HCT116 (cell line): ENCODE data around the gene CATSPER4. TPM values are rescaled to one million over a fixed set of nuclear protein-coding genes. Genes with fewer than 3 reads are reported as not detected.

ENCODE experiments used
- ATAC-seq: fragments of 200-7000 bp; cut with Tn5 transposase; 2 replicates; pipeline ENCODE4 v1.9.1; 2020; ENCODE audit warnings: mild to moderate bottlenecking, moderate library complexity
- BruUV-seq: library from RNA; stranded (reverse); fragments of 400-500 nt; replicated peaks from 2 replicates; lab custom pipeline; 2021; lab: Mats Ljungman, UMichigan
- CTCF ChIA-PET: fragments of 300-600 bp; sonication (Branson Sonifier 250); formaldehyde crosslinking; loops from one replicate; lab custom pipeline; 2021; ENCODE audit warnings: antibody characterized with exemption; lab: Charles Lee
- POLR2A ChIA-PET: fragments of 300-600, 350-600 bp; sonication (Branson Sonifier 250); formaldehyde crosslinking; loops from one replicate; lab custom pipeline; 2021; ENCODE audit warnings: antibody characterized with exemption; lab: Charles Lee
- RAD21 ChIA-PET, 2 experiments: fragments of 300-600 bp; sonication (Branson Sonifier 250); formaldehyde crosslinking; loops; one replicate each; lab custom pipeline; 2023; ENCODE audit warnings: low total read pairs in 2 of 2; ENCODE audit not compliant: uncharacterized antibody in 2 of 2, unreplicated experiment in 2 of 2, low non-redundant PET in 1 of 2; lab: Charles Lee
- DNase-seq: peaks from one replicate; pipeline ENCODE4 v3.0.0-alpha.2; 2010; ENCODE audit warnings: low read depth, low spot score
- H2AFZ ChIP-seq: fragments of 200-600 bp; shearing (Covaris generic), sonication (generic); 2 replicates; pipeline ENCODE4 v1.6.1; 2017; ENCODE audit warnings: low read depth, mixed run types, mixed read lengths, antibody characterized with exemption, low read length; ENCODE audit not compliant: poor library complexity, severe bottlenecking
- H3K27ac ChIP-seq: 2 replicates; pipeline ENCODE4 v1.5.1; 2012; ENCODE audit warnings: low read depth, low read length
- H3K27me3 ChIP-seq: fragments of 200-600 bp; sonication (generic); 2 replicates; pipeline ENCODE4 v1.6.1; 2016; ENCODE audit warnings: mixed run types, low read length, mixed read lengths; ENCODE audit not compliant: insufficient read depth
- H3K36me3 ChIP-seq, 2 experiments: fragments of 200-500 bp in 1 of 2; fragments of 200-600 bp in 1 of 2; sonication (Bioruptor generic) in 1 of 2; sonication (generic) in 1 of 2; 2 replicates each; pipeline versions ENCODE4 v1.5.1 to v1.6.1; 2014 to 2016; ENCODE audit warnings: low read length in 2 of 2, inconsistent platforms in 1 of 2, mixed read lengths in 1 of 2, mixed run types in 1 of 2; ENCODE audit not compliant: insufficient read depth in 2 of 2, control insufficient read depth in 1 of 2
- H3K4me1 ChIP-seq, 2 experiments: fragments of 200-600 bp in 1 of 2; sonication (generic) in 1 of 2; 2 replicates each; pipeline versions ENCODE4 v1.5.1 to v1.6.1; 2012 to 2017; ENCODE audit warnings: low read length in 2 of 2, inconsistent platforms in 1 of 2, mild to moderate bottlenecking in 1 of 2, mixed read lengths in 1 of 2, mixed run types in 1 of 2, moderate library complexity in 1 of 2; ENCODE audit not compliant: insufficient read depth in 2 of 2, control insufficient read depth in 1 of 2
- H3K4me2 ChIP-seq: fragments of 200-600 bp; sonication (generic); 2 replicates; pipeline ENCODE4 v1.6.1; 2017; ENCODE audit warnings: mixed run types, low read length, mixed read lengths
- H3K4me3 ChIP-seq, 2 experiments: fragments of 200-600 bp in 1 of 2; sonication (generic) in 1 of 2; replicated peaks in 1 of 2; 2 replicates each; pipeline ENCODE4 v1.5.1; 2011 to 2016; ENCODE audit warnings: low read length in 2 of 2, control low read depth in 1 of 2, low read depth in 1 of 2, mild to moderate bottlenecking in 1 of 2, mixed read lengths in 1 of 2, mixed run types in 1 of 2
- H3K79me2 ChIP-seq: fragments of 200-600 bp; sonication (generic); 2 replicates; pipeline ENCODE4 v1.6.1; 2017; ENCODE audit warnings: mild to moderate bottlenecking, mixed run types, low read length, moderate library complexity, mixed read lengths; ENCODE audit not compliant: insufficient read depth
- H3K9ac ChIP-seq: fragments of 200-600 bp; sonication (generic); 2 replicates; pipeline ENCODE4 v1.6.1; 2016; ENCODE audit warnings: low read length, mixed read lengths
- H3K9me2 ChIP-seq: fragments of 200-600 bp; sonication (generic), shearing (Covaris generic); 2 replicates; pipeline ENCODE4 v1.6.1; 2017; ENCODE audit warnings: mixed run types, mild to moderate bottlenecking, moderate library complexity; ENCODE audit not compliant: insufficient read depth
- H3K9me3 ChIP-seq, 2 experiments: fragments of 200-500 bp in 1 of 2; fragments of 200-600 bp in 1 of 2; sonication (Bioruptor generic) in 1 of 2; sonication (generic) in 1 of 2; 2 replicates each; pipeline ENCODE4 v1.6.1; 2014 to 2017; ENCODE audit warnings: low read length in 2 of 2, mixed read lengths in 2 of 2, inconsistent platforms in 1 of 2, low read depth in 1 of 2, mild to moderate bottlenecking in 1 of 2, mixed run types in 1 of 2, moderate library complexity in 1 of 2; ENCODE audit not compliant: control insufficient read depth in 1 of 2, insufficient read depth in 1 of 2
- H4K20me1 ChIP-seq: fragments of 200-600 bp; sonication (generic), shearing (Covaris generic); 2 replicates; pipeline ENCODE4 v1.6.1; 2017; ENCODE audit warnings: mixed run types, mild to moderate bottlenecking, moderate library complexity; ENCODE audit not compliant: insufficient read depth
- CEBPB ChIP-seq: IDR thresholded peaks from 2 replicates; pipeline ENCODE4 v1.6.1; 2012; ENCODE audit warnings: low read depth
- EGR1 ChIP-seq: IDR thresholded peaks from 2 replicates; pipeline ENCODE4 v1.6.1; 2012; ENCODE audit warnings: low read depth
- ELF1 ChIP-seq: IDR thresholded peaks from 2 replicates; pipeline ENCODE4 v1.6.1; 2012; ENCODE audit warnings: low read depth, borderline replicate concordance
- EZH2 ChIP-seq: fragments of 200-600 bp; sonication (generic); IDR thresholded peaks from 2 replicates; pipeline ENCODE4 v1.6.1; 2017; ENCODE audit warnings: antibody characterized with exemption, mixed run types
- EZH2phosphoT487 ChIP-seq: fragments of 200-600 bp; IDR thresholded peaks from 2 replicates; pipeline ENCODE4 v1.6.1; 2018; ENCODE audit warnings: antibody characterized with exemption, borderline replicate concordance
- FOSL1 ChIP-seq: IDR thresholded peaks from 2 replicates; pipeline ENCODE4 v1.6.1; 2012; ENCODE audit warnings: low read depth
- JUND ChIP-seq: IDR thresholded peaks from 2 replicates; pipeline ENCODE4 v1.6.1; 2012
- POLR2AphosphoS5 ChIP-seq: IDR thresholded peaks from 2 replicates; pipeline ENCODE4 v1.6.1; 2011; ENCODE audit warnings: mild to moderate bottlenecking, low read depth, low read length, moderate library complexity
- SIN3A ChIP-seq: IDR thresholded peaks from 2 replicates; pipeline ENCODE4 v1.6.1; 2012; ENCODE audit warnings: low read depth
- SP1 ChIP-seq: IDR thresholded peaks from 2 replicates; pipeline ENCODE4 v1.6.1; 2012; ENCODE audit warnings: low read depth
- SRF ChIP-seq: IDR thresholded peaks from 2 replicates; pipeline ENCODE4 v1.6.1; 2012; ENCODE audit warnings: low read depth
- YY1 ChIP-seq: IDR thresholded peaks from 2 replicates; pipeline ENCODE4 v1.6.1; 2011; ENCODE audit warnings: low read length, low read depth, moderate library complexity, mild to moderate bottlenecking; ENCODE audit not compliant: insufficient replicate concordance; ENCODE audit errors: extremely low read depth
- intact Hi-C: fragments of 100-400 bp; cut with micrococcal nuclease; formaldehyde crosslinking; loops from 2 replicates; pipeline ENCODE4 v1.10.0; 2022
- total RNA-seq: library from RNA; stranded (reverse); gene quantifications from one replicate; pipeline ENCODE4 v1.2.1, GENCODE V29; 2021; ENCODE audit not compliant: unreplicated experiment
- TF ChIP-seq, protein P1 (sequence below): IDR thresholded peaks from 2 replicates; pipeline ENCODE4 v1.6.1; 2012; ENCODE audit warnings: low read depth
- TF ChIP-seq, protein P2 (sequence below): IDR thresholded peaks from 2 replicates; pipeline ENCODE4 v1.6.1; 2012
- TF ChIP-seq, protein P3 (sequence below): IDR thresholded peaks from 2 replicates; pipeline ENCODE4 v1.6.1; 2012
- TF ChIP-seq, protein P4 (sequence below), 3 experiments: fragments of 200-600 bp in 1 of 3; sonication (generic) in 1 of 3; IDR thresholded peaks in 2 of 3; conservative IDR thresholded peaks in 1 of 3; 2 replicates each; pipeline ENCODE4 v1.5.1; 2012 to 2017; ENCODE audit warnings: low read depth in 2 of 3, low read length in 2 of 3, antibody characterized with exemption in 1 of 3, borderline replicate concordance in 1 of 3, control low read depth in 1 of 3, mild to moderate bottlenecking in 1 of 3, mixed read lengths in 1 of 3, mixed run types in 1 of 3, moderate library complexity in 1 of 3; ENCODE audit not compliant: insufficient read depth in 1 of 3

Gene CATSPER4
- total RNA-seq, 1 experiment from 2014 or later, result not detected

DNA sequence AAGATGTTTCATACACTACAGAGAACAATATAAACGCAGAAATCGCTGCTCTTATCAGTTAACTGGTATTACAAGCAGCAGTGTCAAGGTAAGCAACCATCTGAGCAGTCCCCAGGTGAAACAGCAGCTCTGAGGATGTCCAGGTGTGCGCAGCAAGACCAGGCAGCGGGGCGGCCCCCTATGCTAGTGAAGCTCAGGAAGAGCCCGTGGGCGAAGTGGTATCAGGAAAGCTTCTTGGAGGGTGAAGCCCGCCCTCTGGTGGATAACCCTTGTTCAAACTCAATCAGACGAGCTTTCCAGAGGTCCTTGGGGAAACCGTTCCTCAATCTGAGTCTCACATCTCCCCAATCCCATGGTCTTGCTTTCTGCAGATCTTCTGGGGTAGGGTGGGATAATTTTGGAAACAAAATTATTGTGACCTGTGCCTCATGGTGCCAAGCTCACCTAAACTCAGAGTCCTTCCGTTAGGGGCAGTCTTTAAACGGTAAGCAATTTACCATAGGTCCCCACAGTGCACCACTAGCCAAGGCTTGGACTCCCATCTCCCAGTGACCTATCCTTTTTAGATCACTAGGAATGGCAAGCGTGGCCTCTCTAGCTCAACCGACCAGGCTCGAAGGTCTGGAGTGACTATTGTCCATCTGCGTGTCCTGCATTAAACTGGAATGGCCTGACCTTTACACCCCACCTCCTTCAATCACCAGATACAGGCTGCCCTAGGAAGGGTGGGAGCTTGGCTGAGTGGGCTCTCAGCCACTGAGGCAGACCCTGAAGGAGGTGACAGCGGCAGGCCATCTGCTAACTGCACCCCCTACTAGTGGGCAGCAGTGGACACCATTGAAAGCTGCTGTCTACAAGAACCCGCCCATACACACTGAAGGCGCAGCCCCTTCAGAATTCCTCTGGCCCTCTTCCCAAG, 45.1 kb upstream of the CATSPER4 start (continued):
- TF ChIP-seq EZH2phosphoT487, result no peak
- no peak for TF ChIP-seq EGR1
- no peak for TF ChIP-seq EZH2
- no peak for TF ChIP-seq ELF1
- TF ChIP-seq, all 23 proteins: peak for 3

DNA sequence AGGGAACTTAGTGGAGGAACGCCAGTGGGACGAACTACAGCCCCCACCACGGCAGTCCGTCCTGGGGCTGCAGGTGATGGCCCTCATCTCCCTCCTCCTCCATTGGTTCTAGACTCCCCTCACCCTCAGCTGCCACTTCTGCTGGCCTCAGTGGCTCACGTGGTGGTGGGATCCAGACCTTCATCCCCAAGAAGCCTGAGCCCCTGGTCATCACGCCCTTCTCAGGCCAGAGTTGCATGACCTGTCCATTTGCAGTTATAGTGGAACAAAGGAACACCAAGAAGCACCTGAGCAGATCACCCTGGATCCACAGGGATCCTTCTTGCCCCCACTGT, 44.5 kb upstream of the CATSPER4 start:
- no peak overlapping the region for H3K9ac ChIP-seq
- no peak overlapping the region for H3K4me2 ChIP-seq
- H3K79me2 ChIP-seq, result no peaks in the 10 kb centered on the region
- ChIA-PET POLR2A (no interaction called here), RAD21 (interaction anchor here (0.5 to 1.5 kb wide), 2 partner anchors 40 to 110 kb away, joined by 3 to 12 read pairs; no protein-coding TSS in a partner anchor), CTCF (interaction anchor here (1.9 to 4.8 kb wide), 6 partner anchors 10 to 250 kb away, joined by 12 to 71 read pairs (median 20); partner anchors contain the start of genes C1orf232 and ZNF593)
- TF ChIP-seq SRF (no peak), FOSL1 (no peak), ELF1 (no peak), YY1 (no peak), EZH2 (no peak), CEBPB (no peak), SIN3A (no peak), POLR2AphosphoS5 (no peak), JUND (no peak), SP1 (no peak)
- TF ChIP-seq, protein P1, sequence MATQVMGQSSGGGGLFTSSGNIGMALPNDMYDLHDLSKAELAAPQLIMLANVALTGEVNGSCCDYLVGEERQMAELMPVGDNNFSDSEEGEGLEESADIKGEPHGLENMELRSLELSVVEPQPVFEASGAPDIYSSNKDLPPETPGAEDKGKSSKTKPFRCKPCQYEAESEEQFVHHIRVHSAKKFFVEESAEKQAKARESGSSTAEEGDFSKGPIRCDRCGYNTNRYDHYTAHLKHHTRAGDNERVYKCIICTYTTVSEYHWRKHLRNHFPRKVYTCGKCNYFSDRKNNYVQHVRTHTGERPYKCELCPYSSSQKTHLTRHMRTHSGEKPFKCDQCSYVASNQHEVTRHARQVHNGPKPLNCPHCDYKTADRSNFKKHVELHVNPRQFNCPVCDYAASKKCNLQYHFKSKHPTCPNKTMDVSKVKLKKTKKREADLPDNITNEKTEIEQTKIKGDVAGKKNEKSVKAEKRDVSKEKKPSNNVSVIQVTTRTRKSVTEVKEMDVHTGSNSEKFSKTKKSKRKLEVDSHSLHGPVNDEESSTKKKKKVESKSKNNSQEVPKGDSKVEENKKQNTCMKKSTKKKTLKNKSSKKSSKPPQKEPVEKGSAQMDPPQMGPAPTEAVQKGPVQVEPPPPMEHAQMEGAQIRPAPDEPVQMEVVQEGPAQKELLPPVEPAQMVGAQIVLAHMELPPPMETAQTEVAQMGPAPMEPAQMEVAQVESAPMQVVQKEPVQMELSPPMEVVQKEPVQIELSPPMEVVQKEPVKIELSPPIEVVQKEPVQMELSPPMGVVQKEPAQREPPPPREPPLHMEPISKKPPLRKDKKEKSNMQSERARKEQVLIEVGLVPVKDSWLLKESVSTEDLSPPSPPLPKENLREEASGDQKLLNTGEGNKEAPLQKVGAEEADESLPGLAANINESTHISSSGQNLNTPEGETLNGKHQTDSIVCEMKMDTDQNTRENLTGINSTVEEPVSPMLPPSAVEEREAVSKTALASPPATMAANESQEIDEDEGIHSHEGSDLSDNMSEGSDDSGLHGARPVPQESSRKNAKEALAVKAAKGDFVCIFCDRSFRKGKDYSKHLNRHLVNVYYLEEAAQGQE, result no peak
- TF ChIP-seq, protein P2, sequence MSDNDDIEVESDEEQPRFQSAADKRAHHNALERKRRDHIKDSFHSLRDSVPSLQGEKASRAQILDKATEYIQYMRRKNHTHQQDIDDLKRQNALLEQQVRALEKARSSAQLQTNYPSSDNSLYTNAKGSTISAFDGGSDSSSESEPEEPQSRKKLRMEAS, result no peak
- TF ChIP-seq, protein P3, sequence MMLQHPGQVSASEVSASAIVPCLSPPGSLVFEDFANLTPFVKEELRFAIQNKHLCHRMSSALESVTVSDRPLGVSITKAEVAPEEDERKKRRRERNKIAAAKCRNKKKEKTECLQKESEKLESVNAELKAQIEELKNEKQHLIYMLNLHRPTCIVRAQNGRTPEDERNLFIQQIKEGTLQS, result no peak
- TF ChIP-seq, protein P4, sequence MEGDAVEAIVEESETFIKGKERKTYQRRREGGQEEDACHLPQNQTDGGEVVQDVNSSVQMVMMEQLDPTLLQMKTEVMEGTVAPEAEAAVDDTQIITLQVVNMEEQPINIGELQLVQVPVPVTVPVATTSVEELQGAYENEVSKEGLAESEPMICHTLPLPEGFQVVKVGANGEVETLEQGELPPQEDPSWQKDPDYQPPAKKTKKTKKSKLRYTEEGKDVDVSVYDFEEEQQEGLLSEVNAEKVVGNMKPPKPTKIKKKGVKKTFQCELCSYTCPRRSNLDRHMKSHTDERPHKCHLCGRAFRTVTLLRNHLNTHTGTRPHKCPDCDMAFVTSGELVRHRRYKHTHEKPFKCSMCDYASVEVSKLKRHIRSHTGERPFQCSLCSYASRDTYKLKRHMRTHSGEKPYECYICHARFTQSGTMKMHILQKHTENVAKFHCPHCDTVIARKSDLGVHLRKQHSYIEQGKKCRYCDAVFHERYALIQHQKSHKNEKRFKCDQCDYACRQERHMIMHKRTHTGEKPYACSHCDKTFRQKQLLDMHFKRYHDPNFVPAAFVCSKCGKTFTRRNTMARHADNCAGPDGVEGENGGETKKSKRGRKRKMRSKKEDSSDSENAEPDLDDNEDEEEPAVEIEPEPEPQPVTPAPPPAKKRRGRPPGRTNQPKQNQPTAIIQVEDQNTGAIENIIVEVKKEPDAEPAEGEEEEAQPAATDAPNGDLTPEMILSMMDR (IDR thresholded peaks at IDR 0.05 in 2 of 3, conservative IDR thresholded peaks at IDR 0.05 in 1 of 3; ENCODE audit: borderline replicate concordance in 1 of 3, insufficient read depth in 1 of 3, low read depth in 2 of 3, low read length in 2 of 3), result no peak
- H3K4me3 ChIP-seq, result no peak overlapping the region
- H3K9me3 ChIP-seq, result no peaks in the 10 kb centered on the region
- no peak for ATAC-seq
- H3K9me2 ChIP-seq, result no peaks in the 10 kb centered on the region
- no peaks in the 10 kb centered on the region for H3K36me3 ChIP-seq
- no peaks in the 10 kb centered on the region for H4K20me1 ChIP-seq
- no peak overlapping the region for H2AFZ ChIP-seq
- peaks cover 11 to 22% of the 10 kb centered on the region in 2 experiments for H3K4me1 ChIP-seq
- no peaks in the 10 kb centered on the region for H3K27me3 ChIP-seq
- no TSS peak for BruUV-seq
- intact Hi-C loops, result loop anchor here (1.0 to 10.0 kb wide), 5 partner anchors 35 to 251 kb away; partner anchors contain the start of gene PDIK1L
- no peak overlapping the region for H3K27ac ChIP-seq
- DNase-seq, result no peak
